ENCODE measurements around the gene MAP2K5.

MAP2K5 gene

DNA sequence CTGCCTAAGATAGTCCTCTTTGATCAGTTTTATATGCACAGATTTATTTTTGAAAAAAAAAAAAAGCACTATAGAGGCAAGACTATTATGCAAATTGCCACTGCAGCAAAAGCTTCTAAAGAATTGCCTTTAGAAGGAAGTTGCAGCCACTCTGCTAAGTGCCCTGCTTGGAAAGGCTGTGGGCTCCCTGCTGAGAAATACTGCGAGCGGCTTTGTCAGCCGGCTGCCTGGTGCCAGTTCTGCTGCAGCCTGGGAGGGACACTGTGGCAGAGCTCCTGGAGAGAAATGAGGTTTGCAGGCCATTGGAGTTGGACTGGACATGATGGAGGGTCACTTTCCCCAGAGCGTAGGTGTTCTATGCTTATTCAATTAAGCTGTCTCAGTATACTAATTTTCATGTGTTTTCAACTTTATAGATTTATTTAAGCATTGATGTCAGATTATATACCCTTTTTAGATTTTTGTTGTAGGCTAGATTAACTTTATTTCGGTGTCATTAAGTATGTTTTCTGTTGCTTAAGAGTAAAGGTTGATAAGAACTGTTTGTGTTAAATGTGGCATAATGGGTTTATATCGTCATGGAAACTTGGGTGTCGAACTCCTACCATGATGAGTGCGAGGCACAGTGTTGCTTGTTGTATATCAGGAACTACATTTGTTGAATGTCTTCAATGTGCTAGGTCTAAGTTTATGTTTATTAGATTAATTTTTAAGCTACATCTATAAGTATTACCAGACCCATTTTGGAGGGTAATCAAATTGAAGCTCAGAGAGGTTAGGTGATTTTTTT, 6.6 kb downstream of the MAP2K5 start:
- TF ChIP-seq, protein P1, sequence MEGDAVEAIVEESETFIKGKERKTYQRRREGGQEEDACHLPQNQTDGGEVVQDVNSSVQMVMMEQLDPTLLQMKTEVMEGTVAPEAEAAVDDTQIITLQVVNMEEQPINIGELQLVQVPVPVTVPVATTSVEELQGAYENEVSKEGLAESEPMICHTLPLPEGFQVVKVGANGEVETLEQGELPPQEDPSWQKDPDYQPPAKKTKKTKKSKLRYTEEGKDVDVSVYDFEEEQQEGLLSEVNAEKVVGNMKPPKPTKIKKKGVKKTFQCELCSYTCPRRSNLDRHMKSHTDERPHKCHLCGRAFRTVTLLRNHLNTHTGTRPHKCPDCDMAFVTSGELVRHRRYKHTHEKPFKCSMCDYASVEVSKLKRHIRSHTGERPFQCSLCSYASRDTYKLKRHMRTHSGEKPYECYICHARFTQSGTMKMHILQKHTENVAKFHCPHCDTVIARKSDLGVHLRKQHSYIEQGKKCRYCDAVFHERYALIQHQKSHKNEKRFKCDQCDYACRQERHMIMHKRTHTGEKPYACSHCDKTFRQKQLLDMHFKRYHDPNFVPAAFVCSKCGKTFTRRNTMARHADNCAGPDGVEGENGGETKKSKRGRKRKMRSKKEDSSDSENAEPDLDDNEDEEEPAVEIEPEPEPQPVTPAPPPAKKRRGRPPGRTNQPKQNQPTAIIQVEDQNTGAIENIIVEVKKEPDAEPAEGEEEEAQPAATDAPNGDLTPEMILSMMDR (IDR thresholded peaks at IDR 0.05; ENCODE audit: control insufficient read depth, extremely low read depth, insufficient read depth), result no peak
- no peak overlapping the region for H3K4me3 ChIP-seq (ENCODE audit: low read depth, low read length)
- no peak for DNase-seq (ENCODE audit: low read depth)

DNA sequence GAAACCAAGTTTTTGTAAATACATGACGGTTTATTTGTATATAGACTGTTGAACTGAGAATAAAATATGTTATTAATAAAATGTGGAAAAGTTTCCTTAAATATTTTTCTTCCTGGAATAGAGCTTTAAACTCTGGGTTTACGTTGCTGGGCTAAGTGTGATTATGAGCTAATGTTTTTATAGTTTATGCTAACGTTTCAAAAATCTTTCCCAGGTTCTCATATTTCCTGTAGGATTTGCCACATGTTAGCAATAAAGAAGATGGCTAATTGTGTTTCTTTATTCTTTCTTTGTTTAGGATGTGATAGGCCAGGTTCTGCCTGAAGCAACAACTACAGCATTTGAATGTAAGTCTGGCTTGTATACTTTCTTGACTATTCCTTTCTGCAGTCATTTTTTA, 7.2 kb downstream of the MAP2K5 start:
- no peak overlapping the region for H3K4me3 ChIP-seq (ENCODE audit: low read depth, low read length)
- DNase-seq (ENCODE audit: low read depth), result no peak
- TF ChIP-seq, protein P1 (IDR thresholded peaks at IDR 0.05; ENCODE audit: control insufficient read depth, extremely low read depth, insufficient read depth), result no peak

DNA sequence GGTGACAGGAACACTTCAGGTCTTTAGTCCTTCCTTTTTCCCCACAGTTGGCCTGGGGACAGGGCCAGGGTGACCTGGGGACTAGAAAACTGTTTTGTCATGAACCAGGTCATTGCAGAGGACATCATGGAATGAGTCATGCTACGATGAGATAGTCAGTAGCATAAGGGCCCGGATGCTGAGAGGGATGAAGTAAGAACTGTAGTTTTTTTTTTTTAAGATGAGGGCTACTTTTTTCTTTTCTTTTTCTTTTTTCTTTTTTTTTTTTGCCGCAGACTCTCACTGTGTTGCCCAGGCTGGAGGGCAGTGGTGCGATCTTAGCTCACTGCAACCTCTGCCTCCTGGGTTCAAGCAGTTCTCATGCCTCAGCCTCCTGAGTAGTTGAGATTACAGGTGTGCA, 8.0 kb downstream of the MAP2K5 start:
- H3K4me3 ChIP-seq (ENCODE audit: low read depth, low read length), result no peak overlapping the region
- no peak for DNase-seq (ENCODE audit: low read depth)
- TF ChIP-seq, protein P1 (IDR thresholded peaks at IDR 0.05; ENCODE audit: control insufficient read depth, extremely low read depth, insufficient read depth), result no peak

DNA sequence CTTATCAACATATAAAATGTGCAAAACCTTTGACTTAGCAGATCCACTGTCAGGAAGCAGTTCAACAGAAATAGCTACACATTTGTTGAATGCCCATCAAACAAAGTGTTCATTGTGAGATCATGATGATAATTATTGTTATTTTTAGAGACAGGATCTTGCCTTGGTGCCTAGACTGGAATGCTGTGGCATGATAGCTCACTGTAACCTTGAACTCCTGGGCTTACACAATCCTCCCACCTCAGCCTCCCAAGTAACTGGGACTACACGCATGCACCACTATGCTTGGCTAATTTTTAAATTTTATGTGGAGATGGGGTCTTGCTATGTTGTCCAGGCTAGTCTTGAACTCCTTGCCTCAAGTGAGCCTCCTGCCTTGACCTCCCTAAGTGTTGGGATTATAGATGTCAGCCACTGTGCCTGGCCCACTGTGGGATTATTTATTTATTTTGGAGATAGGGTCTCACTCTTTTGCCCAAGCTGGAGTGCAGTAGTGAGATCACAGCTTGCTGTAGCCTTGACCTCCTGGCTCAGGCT, 8.8 kb downstream of the MAP2K5 start:
- DNase-seq (ENCODE audit: low read depth), result no peak
- H3K4me3 ChIP-seq (ENCODE audit: low read depth, low read length), result no peak overlapping the region
- TF ChIP-seq, protein P1 (IDR thresholded peaks at IDR 0.05; ENCODE audit: control insufficient read depth, extremely low read depth, insufficient read depth), result no peak

DNA sequence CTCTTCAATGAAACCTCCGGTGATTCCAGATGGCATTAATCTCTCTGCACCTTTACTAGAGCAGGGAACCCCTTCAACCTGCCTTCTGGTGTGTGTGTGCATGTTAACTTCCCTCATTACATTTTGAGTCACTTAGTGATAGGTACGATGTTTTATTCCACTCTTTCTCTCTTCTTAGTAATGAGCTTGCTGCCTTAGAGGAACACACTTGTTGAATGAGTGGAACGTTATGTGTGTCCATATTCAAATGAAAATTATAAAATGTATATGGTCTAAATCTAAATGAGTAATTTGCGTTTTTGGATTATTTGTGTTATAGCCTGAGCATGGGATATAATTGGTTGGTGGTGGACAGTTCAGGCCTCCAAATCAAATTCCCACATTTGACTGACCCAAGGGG, 12.1 kb downstream of the MAP2K5 start:
- H3K4me3 ChIP-seq (ENCODE audit: low read depth, low read length), result no peak overlapping the region
- TF ChIP-seq, protein P1 (IDR thresholded peaks at IDR 0.05; ENCODE audit: control insufficient read depth, extremely low read depth, insufficient read depth), result no peak
- no peak for DNase-seq (ENCODE audit: low read depth)

DNA sequence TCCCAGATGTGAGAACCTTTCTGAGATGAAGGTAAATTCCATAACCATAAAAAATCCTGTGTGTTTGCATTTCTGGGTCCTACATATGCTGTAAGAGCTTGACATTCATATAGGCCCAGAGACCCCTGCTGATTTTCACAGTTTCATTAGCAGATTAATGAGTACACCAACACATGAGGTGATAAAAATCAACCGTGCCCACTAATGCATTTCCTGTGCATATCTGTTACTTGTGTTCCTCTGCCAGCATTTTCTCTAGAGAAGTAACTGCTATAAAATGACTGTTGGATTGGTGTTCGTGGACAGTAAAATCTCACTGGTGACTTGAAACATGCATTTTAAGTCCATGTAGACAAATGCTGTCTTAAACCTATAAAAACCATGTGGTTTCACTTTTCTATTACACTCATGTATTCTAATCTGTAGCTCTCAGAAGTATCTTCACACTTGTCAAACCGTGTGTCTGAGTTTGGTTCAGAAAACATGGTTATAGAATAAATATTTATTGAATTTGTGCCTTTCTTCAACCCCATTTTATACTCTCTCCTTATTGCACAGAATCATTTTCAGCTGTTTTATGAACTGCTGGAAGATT, 14.6 kb downstream of the MAP2K5 start:
- H3K4me3 ChIP-seq (ENCODE audit: low read depth, low read length), result no peak overlapping the region
- DNase-seq (ENCODE audit: low read depth), result no peak
- TF ChIP-seq, protein P1 (IDR thresholded peaks at IDR 0.05; ENCODE audit: control insufficient read depth, extremely low read depth, insufficient read depth), result no peak

Data from LNCaP clone FGC (cell line).